CD4-positive, alpha-beta T cell treated with Interleukin-10 for 1 hour (primary cell): ENCODE data around the gene MRPL44.

Experiments used
- DNase-seq: peaks from one replicate; pipeline ENCODE4 v3.0.0-alpha.2; 2020

MRPL44 gene

DNA sequence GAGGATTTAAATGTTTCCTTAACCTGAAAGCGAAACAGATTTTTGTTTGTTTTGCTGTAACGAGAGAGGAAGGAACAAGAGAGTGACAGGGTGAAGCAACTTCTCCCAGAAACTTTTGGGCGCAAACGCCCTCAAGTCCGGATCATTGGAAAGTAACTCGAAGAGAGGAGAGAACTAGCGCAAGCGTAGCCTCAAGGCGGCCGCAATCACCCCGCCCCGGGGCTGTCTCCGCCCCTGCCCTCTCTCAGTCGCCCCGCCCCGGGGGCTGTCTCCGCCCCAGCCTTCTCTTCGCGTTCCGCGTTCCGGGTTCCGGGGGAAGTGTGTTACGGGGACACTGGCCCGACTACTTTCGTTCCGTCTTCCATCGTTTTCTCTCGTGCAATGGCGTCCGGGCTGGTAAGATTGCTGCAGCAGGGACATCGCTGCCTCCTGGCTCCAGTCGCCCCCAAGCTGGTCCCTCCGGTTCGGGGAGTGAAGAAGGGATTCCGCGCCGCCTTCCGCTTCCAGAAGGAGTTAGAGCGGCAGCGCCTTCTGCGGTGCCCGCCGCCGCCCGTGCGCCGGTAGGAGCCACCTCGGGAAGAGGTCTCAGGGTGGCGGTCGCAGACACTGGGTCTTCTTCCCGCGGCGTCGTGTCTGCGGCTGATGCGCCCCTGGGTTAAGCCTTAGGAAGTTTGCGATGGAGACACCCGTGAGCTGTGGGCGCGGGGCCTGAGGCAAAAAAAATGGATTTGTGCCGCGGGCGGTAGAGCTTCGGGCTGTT, at the start of gene MRPL44:
TSS of gene MRPL44 (plus strand) at position 372 of the 760 bp plus-strand sequence. CDS start at position 382, 10 bp downstream.
- peak; percentile 96 for DNase-seq

- no peak for DNase-seq
These were observed 48.8 kb upstream of the MRPL44 start for GRCh38 chr2:223908304-223908998.

- DNase-seq = no peak
These were observed 48.1 kb upstream of the MRPL44 start for GRCh38 chr2:223909001-223909741.

DNA sequence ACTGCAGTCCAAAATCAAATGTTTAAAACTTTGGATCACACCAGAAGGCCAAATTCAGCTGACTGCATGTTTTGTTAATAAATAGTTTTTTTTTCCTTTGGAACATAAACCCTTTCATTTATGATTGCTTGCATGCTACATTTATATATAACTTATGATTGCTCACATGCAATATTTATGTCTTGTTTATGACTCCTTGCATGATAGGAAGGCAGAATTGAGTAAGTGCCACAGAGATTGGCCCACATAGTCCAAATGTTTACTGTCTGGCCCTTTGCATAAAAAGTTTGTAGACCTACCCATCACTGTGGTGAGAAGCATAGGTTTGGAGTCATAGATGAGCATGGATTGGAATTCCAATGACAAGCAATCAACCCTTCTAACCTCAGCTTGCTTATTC, 42.9 kb upstream of the MRPL44 start:
- DNase-seq = no peak

GRCh38 chr2:223915071-223915470, 42.2 kb upstream of the MRPL44 start:
- DNase-seq = no peak

GRCh38 chr2:223916181-223916920, 40.9 kb upstream of the MRPL44 start:
- DNase-seq = no peak

DNA sequence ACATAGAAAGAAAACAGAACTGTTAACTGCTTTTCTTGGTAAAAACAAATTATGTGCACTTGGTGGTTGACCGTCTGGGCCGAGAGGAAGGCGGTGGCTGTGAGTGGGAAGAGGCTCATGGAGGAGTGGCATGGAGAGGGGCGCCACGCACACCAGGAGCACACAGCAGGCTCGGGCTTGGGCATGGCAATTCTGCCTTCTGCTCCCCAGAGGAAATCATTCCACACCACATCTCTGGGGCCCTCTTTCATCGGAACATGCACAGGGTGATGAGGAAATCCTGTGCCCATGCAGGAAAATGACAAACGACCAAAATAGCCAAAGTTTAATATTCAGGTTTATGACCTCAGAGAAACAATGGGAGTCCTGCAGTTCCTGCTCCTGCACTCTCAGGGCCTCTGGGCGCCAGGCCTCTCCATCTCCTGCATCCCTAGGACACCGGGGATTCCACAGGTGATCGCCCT, 38.6 kb upstream of the MRPL44 start:
- DNase-seq = no peak

GRCh38 chr2:223920109-223920508, 37.2 kb upstream of the MRPL44 start:
- no peak for DNase-seq

DNA sequence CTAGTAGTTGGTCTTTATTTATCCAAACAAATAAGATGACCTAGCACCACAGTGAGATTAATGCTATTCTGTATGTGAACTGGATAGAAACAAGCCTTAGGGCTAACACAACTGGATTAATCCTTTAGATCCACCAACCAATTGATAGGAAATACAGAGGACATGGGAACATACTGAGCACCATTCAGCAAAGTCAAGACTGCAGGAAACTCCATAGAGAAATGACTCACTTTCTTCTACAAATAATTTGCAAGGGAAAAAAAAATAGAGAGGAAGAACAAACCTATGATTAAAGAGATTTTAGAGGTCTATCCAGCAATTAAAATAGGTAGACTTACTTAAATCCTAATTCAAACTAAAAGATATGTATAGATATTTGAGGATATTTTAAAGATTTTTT, 36.1 kb upstream of the MRPL44 start:
- DNase-seq = no peak

GRCh38 chr2:223922308-223922707, 35.0 kb upstream of the MRPL44 start:
- DNase-seq = no peak

GRCh38 chr2:223923976-223924375, 33.3 kb upstream of the MRPL44 start:
- no peak for DNase-seq

DNA sequence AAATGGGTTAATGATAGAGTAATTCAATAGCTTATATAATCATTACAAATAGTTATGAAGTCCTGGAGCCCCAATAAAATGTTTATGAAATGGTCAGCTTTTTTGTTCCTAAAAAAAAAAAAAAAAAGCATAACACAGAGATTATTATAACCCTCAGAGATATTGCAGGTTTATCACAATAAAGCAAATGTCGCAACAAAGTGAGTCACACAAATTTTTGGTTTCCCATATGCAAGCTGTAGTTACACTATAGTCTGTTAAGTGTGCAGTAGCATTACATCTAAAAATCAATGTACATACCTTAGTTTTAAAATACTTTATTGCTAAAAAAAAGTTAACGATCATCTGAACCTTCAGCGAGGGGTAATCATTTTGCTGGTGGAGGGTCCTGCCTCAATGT, 32.2 kb upstream of the MRPL44 start:
- DNase-seq = no peak

- DNase-seq = no peak
These were observed 28.9 kb upstream of the MRPL44 start for GRCh38 chr2:223928113-223929006.

DNA sequence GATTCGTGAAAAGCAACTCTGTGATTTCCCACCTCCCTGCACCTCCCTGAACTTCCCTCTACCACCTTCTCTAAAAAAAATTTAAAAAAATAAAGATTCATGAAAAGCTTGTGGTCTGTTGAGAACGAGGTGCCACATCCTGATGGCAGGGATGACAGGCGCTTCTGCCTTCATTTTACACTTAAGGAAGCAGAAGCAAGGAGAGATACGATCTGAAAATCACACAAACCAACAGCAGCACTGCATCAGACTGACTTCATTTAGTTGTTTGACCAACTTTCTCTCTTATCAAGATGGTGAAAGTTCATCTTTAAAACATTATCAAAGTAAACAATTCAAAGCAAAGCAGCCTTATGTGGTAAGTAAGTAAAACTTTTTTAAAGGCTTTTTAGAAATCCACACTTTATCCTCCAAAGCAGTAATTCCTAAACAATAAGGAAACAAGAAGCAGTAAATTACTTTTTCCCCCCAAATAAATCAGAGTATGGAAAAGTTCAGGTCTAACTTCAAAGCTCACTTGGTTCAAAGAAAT, 27.6 kb upstream of the MRPL44 start:
- peak; percentile 49 for DNase-seq

DNA sequence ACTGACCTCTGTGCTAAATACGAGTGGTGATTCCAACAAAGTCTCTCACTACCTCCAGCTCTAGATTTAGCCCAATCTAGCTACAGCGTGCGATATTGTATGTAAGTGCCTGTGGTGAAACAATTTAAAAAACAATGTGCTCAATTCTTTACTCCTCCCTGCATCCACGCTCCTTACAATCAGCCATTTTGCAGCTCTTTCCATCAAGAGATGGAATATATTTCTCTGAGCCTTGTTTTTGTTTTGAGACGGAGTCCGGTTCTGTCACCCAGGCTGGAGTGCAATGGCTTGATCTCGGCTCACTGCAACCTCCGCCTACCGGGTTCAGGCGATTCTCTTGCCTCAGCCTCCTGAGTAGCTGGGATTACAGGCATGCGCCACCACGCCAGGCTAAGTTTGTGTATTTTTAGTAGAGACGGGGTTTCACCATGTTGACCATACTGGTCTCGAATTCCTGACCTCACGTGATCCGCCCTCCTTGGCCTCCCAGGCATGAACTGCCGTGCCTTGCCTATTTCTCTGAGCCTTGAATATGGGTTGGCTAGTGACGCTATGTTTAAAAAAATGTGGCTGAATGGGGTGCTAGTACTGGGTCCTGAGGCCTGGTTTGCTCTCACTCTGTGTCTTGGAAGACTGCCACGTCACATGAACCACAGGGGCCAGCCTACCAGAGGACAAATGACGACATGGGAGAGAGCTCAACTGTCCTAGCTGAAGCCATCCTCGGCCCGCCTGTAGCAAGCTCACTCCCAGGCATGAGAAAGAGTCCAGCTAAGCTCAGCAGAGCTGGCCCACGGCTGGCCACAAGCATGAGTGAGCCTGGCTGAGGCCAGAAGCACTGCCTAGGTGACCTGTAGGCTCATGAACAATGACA, 26.9 kb upstream of the MRPL44 start:
- DNase-seq = no peak

- no peak for DNase-seq
These were observed 24.2 kb upstream of the MRPL44 start for GRCh38 chr2:223932816-223933800.

- DNase-seq = no peak
These were observed 22.4 kb upstream of the MRPL44 start for GRCh38 chr2:223934870-223935269.

- no peak for DNase-seq
These were observed 21.7 kb upstream of the MRPL44 start for GRCh38 chr2:223935459-223936125.
